Measurements from ENCODE around the gene DEFB108B. TPM values are rescaled to one million over a fixed set of nuclear protein-coding genes. Genes with fewer than 3 reads are reported as not detected.

Gene DEFB108B
- not detected in 2 replicates for total RNA-seq

GRCh38 chr11:71832811-71833210, at the start of gene DEFB108B:
Gene DEFB108B (plus strand): TSS chr11:71833200. CDS start chr11:71833200, 0 bp downstream.

GRCh38 chr11:71878059-71878458, 45.1 kb downstream of the DEFB108B start, which contains the start of gene DEFB131B:
Gene DEFB131B (plus strand): TSS chr11:71878453. CDS start chr11:71878453, 0 bp downstream.

Small RNAs within 50 kb of the gene (small RNA-seq; reads per million reads assigned to genes)
- gene RNA5SP342, result not detected

Other genes starting within 250 kb of the DEFB108B start
- not detected in 2 replicates for gene DEFB131B, start 45.3 kb downstream of the DEFB108B start, total RNA-seq
- 6.6 and 12.3 TPM in 2 replicates for gene XNDC1N, start 95.4 kb downstream of the DEFB108B start, total RNA-seq
- 12.5 and 17.4 TPM in 2 replicates for gene RNF121, start 95.8 kb downstream of the DEFB108B start, total RNA-seq
- 2.2 and 3.5 TPM in 2 replicates for gene IL18BP, start 165.7 kb downstream of the DEFB108B start, total RNA-seq
- gene NUMA1, start 247.3 kb downstream of the DEFB108B start, total RNA-seq, result 104 and 145 TPM in 2 replicates
- gene LRRC51, start 247.7 kb downstream of the DEFB108B start, total RNA-seq, result 5.9 and 6.2 TPM in 2 replicates

Data from subcutaneous preadipocyte (primary cell).